Panc1 (cell line): Measurements from ENCODE around the gene LYZ. TPM values are rescaled to one million over a fixed set of nuclear protein-coding genes. Genes with fewer than 3 reads are reported as not detected.

Experiments used
- ATAC-seq: fragments of 200-7000 bp; cut with Tn5 transposase; 2 replicates; pipeline ENCODE4 v1.9.1; 2020; ENCODE audit warnings: mild to moderate bottlenecking, moderate library complexity
- BruUV-seq: library from RNA; stranded (reverse); fragments of 400-500 nt; replicated peaks from 2 replicates; lab custom pipeline; 2021; lab: Mats Ljungman, UMichigan
- CTCF ChIA-PET: fragments of 300-600 bp; sonication (Branson Sonifier 250); formaldehyde crosslinking; loops from one replicate; lab custom pipeline; 2022; ENCODE audit warnings: antibody characterized with exemption; lab: Charles Lee
- POLR2A ChIA-PET: fragments of 300-600 bp; sonication (Branson Sonifier 250); formaldehyde crosslinking; loops from one replicate; lab custom pipeline; 2022; ENCODE audit warnings: antibody characterized with exemption; lab: Charles Lee
- DNase-seq: peaks from one replicate; pipeline ENCODE4 v3.0.0-alpha.2; 2010; ENCODE audit warnings: low read depth, low spot score
- H3K27ac ChIP-seq: 2 replicates; pipeline ENCODE4 v1.5.1; 2011; ENCODE audit warnings: mild to moderate bottlenecking, low read length, inconsistent platforms
- H3K27me3 ChIP-seq: fragments of 200-500 bp; sonication (Bioruptor generic); 2 replicates; pipeline ENCODE4 v1.6.0; 2014; ENCODE audit warnings: low read length, inconsistent platforms; ENCODE audit not compliant: control insufficient read depth, insufficient read depth
- H3K36me3 ChIP-seq: fragments of 200-500 bp; sonication (Bioruptor generic); 2 replicates; pipeline ENCODE4 v1.5.1; 2014; ENCODE audit warnings: inconsistent platforms, mild to moderate bottlenecking, low read length, moderate library complexity; ENCODE audit not compliant: control insufficient read depth, insufficient read depth
- H3K4me1 ChIP-seq: 2 replicates; pipeline ENCODE4 v1.5.1; 2011; ENCODE audit warnings: inconsistent platforms, mild to moderate bottlenecking, low read length, moderate library complexity; ENCODE audit not compliant: control insufficient read depth, insufficient read depth
- H3K4me3 ChIP-seq, 2 experiments: 2 replicates each; pipeline ENCODE4 v1.5.1; 2011 to 2012; ENCODE audit warnings: low read depth in 2 of 2, low read length in 2 of 2, mild to moderate bottlenecking in 2 of 2, inconsistent platforms in 1 of 2, moderate library complexity in 1 of 2
- H3K9me3 ChIP-seq: fragments of 200-500 bp; sonication (Bioruptor generic); 2 replicates; pipeline ENCODE4 v1.5.1; 2014; ENCODE audit warnings: low read depth, mild to moderate bottlenecking, inconsistent platforms, low read length, moderate library complexity; ENCODE audit not compliant: control insufficient read depth, insufficient read depth
- POLR2AphosphoS5 ChIP-seq: IDR thresholded peaks from 2 replicates; pipeline ENCODE4 v1.6.1; 2012; ENCODE audit warnings: mild to moderate bottlenecking, low read depth, low read length, moderate library complexity
- SIN3A ChIP-seq: IDR thresholded peaks from 2 replicates; pipeline ENCODE4 v1.6.1; 2012; ENCODE audit warnings: low read depth, mild to moderate bottlenecking, low read length, moderate library complexity, borderline replicate concordance; ENCODE audit not compliant: insufficient read depth
- TCF7L2 ChIP-seq: IDR thresholded peaks from 2 replicates; pipeline ENCODE4 v1.6.1; 2011; ENCODE audit warnings: mild to moderate bottlenecking, low read depth, low read length, inconsistent platforms
- in situ Hi-C: cut with HindIII; loops from 2 replicates; pipeline ENCODE4 v1.10.0; 2016; ENCODE audit warnings: low sequenced_read_pairs, low pct_unique_long_range_greater_than_20kb
- intact Hi-C: fragments of 100-400 bp; cut with micrococcal nuclease; formaldehyde crosslinking; loops from one replicate; pipeline ENCODE4 v1.10.0; 2022; ENCODE audit not compliant: unreplicated experiment
- total RNA-seq: library from RNA; stranded (reverse); gene quantifications from one replicate; pipeline ENCODE4 v1.2.1, GENCODE V29; 2021; ENCODE audit not compliant: unreplicated experiment
- TF ChIP-seq, protein P1 (sequence below), 2 experiments: IDR thresholded peaks; 2 replicates each; pipeline ENCODE4 v1.6.1; 2011 to 2012; ENCODE audit warnings: low read depth in 2 of 2, control low read depth in 1 of 2, low read length in 1 of 2, mild to moderate bottlenecking in 1 of 2, moderate library complexity in 1 of 2; ENCODE audit not compliant: insufficient read depth in 1 of 2
- TF ChIP-seq, protein P2 (sequence below): fragments of 450-650 bp; IDR thresholded peaks from 2 replicates; pipeline ENCODE4 v1.5.1; 2017; ENCODE audit warnings: mild to moderate bottlenecking

Gene LYZ
- total RNA-seq, 1 experiment from 2014 or later: 1.1 TPM

DNA sequence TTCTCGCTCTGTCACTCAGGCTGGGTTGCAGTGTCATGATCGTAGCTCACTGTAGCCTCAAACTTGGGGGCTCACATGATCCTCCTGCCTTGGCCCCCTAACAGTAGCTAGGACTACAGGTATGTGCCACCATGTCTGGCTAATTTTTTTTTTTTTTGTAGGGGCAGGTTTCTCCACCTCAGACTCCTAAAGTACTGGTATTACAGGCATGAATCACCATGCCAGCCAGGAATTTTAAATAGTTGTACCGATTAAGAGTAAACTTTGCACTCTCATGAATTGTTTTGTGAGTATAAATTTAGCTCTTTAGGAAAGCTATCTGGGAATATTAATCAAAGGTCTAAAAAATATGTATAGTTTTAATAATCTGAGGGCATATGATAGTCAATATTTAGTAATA, 36.9 kb downstream of the LYZ start:
- Histone ChIP-seq H3K27ac (no peak overlapping the region), H3K4me1 (no peaks in the 10 kb centered on the region), H3K4me3 (no peak overlapping the region), H3K36me3 (peaks cover 4% of the 10 kb centered on the region), H3K9me3 (no peaks in the 10 kb centered on the region), H3K27me3 (no peaks in the 10 kb centered on the region)
- in situ Hi-C loops (no loop called here), intact Hi-C loops (loop anchor here (5.0 kb wide), 1 partner anchor 187 kb away; no protein-coding TSS in a partner anchor)
- CTCF ChIA-PET: interaction anchor here (0.5 kb wide), 1 partner anchor 94 kb away, joined by 4 read pairs; no protein-coding TSS in a partner anchor
- POLR2A ChIA-PET: interaction anchor here (0.6 kb wide), 1 partner anchor 26 kb away, joined by 4 read pairs; no protein-coding TSS in a partner anchor
- DNase-seq (no peak), ATAC-seq (no peak)
- no TSS peak for BruUV-seq
- TF ChIP-seq TCF7L2: no peak
- TF ChIP-seq, protein P1, sequence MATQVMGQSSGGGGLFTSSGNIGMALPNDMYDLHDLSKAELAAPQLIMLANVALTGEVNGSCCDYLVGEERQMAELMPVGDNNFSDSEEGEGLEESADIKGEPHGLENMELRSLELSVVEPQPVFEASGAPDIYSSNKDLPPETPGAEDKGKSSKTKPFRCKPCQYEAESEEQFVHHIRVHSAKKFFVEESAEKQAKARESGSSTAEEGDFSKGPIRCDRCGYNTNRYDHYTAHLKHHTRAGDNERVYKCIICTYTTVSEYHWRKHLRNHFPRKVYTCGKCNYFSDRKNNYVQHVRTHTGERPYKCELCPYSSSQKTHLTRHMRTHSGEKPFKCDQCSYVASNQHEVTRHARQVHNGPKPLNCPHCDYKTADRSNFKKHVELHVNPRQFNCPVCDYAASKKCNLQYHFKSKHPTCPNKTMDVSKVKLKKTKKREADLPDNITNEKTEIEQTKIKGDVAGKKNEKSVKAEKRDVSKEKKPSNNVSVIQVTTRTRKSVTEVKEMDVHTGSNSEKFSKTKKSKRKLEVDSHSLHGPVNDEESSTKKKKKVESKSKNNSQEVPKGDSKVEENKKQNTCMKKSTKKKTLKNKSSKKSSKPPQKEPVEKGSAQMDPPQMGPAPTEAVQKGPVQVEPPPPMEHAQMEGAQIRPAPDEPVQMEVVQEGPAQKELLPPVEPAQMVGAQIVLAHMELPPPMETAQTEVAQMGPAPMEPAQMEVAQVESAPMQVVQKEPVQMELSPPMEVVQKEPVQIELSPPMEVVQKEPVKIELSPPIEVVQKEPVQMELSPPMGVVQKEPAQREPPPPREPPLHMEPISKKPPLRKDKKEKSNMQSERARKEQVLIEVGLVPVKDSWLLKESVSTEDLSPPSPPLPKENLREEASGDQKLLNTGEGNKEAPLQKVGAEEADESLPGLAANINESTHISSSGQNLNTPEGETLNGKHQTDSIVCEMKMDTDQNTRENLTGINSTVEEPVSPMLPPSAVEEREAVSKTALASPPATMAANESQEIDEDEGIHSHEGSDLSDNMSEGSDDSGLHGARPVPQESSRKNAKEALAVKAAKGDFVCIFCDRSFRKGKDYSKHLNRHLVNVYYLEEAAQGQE (IDR thresholded peaks at IDR 0.05; ENCODE audit: insufficient read depth in 1 of 2, low read depth in 2 of 2, low read length in 1 of 2): no peak
- TF ChIP-seq, protein P2, sequence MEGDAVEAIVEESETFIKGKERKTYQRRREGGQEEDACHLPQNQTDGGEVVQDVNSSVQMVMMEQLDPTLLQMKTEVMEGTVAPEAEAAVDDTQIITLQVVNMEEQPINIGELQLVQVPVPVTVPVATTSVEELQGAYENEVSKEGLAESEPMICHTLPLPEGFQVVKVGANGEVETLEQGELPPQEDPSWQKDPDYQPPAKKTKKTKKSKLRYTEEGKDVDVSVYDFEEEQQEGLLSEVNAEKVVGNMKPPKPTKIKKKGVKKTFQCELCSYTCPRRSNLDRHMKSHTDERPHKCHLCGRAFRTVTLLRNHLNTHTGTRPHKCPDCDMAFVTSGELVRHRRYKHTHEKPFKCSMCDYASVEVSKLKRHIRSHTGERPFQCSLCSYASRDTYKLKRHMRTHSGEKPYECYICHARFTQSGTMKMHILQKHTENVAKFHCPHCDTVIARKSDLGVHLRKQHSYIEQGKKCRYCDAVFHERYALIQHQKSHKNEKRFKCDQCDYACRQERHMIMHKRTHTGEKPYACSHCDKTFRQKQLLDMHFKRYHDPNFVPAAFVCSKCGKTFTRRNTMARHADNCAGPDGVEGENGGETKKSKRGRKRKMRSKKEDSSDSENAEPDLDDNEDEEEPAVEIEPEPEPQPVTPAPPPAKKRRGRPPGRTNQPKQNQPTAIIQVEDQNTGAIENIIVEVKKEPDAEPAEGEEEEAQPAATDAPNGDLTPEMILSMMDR: no peak
- TF ChIP-seq POLR2AphosphoS5: no peak
- TF ChIP-seq SIN3A: no peak

DNA sequence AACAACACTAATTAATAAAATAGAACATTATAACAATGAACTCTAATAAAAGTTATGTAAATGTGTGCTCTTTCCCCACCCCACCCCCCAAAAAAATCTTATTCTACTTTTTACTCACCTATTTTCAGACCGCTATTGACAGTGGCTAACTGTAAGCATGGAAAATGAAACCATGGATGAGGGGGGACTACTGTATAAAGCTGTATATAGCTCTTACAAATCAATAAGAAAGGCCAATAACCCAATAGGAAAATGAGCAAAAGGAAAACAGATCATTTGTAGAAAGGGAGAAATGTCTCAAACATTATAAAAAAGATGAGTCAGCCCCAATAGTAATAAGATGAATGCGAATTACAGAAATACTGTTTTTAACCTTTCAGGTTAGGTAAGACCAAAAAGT, 38.7 kb downstream of the LYZ start:
- Histone ChIP-seq H3K27ac (no peak overlapping the region), H3K36me3 (peaks cover 6% of the 10 kb centered on the region), H3K4me1 (no peaks in the 10 kb centered on the region), H3K4me3 (no peak overlapping the region), H3K9me3 (no peaks in the 10 kb centered on the region), H3K27me3 (no peaks in the 10 kb centered on the region)
- ATAC-seq: no peak
- DNase-seq: no peak
- TF ChIP-seq, protein P1 (IDR thresholded peaks at IDR 0.05; ENCODE audit: insufficient read depth in 1 of 2, low read depth in 2 of 2, low read length in 1 of 2): no peak
- TF ChIP-seq, protein P2: no peak
- TF ChIP-seq TCF7L2: no peak
- TF ChIP-seq SIN3A: no peak
- TF ChIP-seq POLR2AphosphoS5: no peak
- ChIA-PET CTCF (no interaction called here), POLR2A (no interaction called here)
- BruUV-seq: no TSS peak
- intact Hi-C loops (loop anchor here (5.0 kb wide), 1 partner anchor 185 kb away; no protein-coding TSS in a partner anchor), in situ Hi-C loops (no loop called here)
